Measurements from ENCODE around the gene TTLL11.

The TTLL11 gene

GRCh38 chr9:121844562-121844961, 248.5 kb downstream of the TTLL11 start:
- FAIRE-seq: no peak

DNA sequence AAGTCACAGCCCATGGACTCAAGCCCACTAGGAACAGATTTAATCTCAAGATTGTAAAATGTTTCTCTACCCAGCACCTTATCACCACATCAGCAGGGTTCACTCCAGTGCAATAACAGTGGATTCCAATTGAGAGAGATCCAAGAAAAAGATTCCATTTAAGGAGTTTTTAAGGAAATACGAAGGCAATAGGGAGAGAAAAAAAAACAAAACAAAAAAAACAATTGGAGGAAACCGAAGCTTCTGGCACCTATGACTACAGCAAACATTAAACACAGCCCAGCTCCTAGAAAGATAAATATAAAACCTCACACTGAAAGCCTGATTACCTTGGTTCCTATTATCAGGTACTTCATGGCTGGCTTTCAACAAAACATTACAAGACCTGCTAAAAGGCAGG, 249.0 kb downstream of the TTLL11 start:
- no peak for FAIRE-seq

DNA sequence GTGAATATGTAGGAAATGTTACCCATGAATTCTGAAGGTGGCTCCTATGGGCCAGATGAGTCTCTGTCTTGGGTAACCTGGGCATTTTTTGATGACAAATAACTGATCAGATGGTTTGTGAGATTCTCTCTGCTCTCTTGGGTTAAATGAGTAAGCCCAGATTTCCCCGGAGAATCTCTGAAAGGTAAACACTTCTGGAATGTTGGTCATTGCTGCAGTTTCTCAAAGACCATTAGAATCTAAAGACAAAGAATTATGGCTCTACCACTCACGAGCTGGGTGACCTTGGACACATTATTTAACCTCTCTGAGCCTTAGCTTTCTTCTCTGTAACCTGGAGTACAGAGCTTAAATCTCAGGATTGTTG, 250.5 kb downstream of the TTLL11 start:
- no peak for FAIRE-seq

DNA sequence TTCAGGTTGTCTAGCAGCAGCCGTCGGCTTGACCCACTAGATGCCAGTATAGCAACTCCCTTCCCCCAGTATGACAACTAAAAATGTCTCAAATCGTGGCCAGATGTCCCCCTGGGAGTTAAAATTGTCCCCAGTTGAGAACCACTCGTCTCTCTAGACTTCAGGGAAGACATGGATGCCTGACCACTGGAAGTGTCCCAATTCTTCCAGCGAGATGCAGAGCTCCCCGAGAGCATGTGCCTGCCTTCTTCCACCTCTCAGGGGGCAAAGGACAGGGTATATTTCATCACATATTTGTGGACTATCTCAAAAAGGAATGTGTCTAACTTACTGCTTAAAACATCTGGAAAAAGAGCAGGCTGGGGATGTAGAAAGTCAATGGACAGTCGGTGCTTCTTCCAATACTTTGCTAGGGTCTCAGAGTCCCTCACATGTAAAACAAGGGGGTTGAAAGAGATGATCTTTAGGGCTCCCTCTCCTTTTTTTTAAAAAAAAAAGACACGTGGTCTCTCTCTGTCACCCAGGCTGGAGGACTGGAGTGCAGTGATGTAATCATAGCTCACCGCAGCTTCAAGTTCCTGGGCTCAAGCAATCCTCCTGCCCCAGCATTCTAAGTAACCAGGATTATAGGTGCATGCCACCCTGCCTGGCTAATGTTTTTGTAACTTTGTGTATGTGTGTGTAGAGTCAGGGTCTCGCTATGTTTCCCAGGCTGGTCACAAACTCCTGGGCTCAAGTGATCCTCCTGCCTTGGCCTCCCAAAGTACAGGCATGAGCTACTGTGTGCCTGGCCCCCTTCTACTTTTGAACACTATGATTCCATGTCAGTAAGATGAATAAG, 251.1 kb downstream of the TTLL11 start:
- no peak for FAIRE-seq

DNA sequence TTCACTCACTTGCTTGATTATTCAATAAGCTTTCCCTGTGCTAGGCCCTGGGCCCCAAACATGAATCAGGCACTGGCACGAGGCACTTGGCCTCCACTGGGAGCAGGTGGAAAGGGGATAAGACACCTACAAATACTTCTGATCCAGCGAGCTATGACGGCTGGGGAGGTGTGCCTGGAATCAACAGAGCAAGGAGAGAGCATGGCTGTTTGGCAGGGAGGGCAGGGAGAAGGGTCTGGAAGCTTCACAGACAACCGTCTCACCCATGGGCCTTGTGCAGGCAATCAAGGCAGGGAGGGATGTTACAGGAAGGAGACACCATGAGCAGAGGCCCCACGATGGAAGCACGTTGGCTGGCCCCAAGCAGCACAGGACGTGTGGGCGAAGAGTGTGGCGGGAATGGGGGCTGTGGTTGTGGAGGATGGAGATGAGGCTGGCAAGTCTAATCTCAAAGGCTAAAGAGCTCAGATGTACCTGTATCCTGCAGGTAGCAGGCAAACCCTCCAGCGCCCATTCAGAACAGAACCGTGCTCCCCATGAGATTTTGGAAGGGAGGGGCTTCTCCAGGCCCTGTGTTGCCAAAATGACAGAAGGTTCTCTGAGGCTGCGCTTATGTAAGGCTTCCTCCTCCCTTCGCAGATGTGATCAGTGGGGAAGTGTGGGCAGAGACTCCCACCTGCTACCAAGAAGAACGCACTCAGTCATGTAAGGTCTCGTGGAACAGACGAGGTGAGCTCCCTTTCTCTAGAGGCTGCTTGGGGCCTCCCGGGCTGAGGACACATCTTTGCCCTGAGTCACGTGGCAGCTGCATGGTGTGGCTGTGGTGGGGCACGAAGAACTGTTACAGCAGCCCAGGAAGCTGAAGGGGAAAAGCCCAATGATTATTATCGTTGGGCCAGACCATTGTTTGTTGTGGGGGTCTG, 252.0 kb downstream of the TTLL11 start:
- FAIRE-seq: no peak

DNA sequence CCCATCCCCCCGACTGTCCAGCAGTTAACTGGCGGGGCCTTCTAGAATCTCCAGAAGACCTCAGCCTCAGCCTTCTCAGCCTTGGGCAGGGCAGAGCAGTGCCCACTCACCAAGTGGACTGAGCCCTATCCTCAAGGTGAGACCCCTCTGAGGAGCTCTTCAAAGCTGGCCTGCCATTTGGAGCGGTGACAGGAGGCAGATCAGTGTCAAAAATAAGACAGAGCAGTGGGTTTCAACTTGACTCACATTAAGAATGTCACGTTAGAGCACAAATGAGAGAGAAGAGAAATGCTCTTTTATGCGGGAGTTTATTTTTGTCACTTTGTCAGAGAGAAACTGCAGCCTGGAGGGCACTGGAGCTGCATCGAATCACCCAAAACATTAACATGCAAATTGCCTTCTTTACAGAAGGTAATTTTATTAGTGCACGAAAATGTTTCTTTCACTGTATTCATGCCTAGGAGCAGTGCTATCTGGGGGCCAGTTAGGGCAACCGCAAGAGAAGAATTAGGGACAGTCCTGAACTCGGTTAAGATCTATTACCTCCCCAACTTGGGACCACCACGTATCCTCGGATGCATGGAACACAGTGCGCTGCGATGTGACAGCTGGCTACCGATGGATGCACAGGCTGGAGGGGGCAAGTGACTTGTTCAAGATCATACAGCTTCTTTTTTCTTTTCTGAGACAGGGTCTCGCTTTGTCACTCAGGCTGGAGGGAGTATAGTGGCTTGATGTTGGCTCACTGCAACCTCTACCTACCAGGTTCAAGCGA, 253.2 kb downstream of the TTLL11 start:
- no peak for FAIRE-seq

- no peak for FAIRE-seq
Measured at GRCh38 chr9:121838746-121839669, 254.1 kb downstream of the TTLL11 start.

DNA sequence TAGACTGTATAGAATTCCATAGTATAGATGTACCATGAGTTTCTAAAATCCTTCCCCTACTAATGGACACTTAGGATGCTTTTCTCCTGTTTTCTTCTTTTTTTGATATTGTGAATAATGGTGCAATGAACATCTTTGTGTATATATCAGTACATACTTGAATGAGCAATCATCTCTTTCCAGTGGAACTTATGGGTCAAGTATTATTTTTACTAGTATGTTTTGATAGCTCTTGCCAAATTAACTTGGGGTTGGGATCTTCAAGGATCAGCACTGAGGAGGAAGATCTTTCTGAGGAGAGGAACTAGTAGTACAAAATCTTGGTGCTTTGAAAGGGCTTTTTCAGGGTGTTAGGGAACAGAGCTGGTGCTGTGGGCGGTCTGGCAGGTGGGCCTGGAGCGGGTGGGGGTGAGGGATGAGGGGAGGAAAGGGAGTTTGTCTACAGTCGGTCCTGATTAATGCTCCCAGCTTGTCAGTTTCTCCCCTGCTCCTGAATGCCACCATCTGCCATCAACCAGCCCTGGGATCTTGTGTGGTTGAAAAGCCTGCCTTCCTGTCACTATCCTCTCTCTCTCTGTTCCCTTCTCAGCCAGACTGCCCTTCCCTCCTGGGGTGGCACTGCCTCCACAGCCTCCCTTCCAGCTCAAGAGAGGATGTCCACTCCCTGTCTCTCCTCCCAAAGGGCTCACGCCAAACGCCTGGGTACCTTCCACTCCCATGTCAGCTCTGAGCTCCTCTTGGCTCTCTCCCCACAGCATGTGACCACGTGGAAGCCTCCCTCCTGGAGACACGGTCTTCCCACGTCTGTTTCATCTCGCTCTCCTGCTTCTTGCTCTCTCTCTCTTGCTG, 255.8 kb downstream of the TTLL11 start:
- no peak for FAIRE-seq

GRCh38 chr9:121836366-121836885, 256.7 kb downstream of the TTLL11 start:
- no peak for FAIRE-seq

DNA sequence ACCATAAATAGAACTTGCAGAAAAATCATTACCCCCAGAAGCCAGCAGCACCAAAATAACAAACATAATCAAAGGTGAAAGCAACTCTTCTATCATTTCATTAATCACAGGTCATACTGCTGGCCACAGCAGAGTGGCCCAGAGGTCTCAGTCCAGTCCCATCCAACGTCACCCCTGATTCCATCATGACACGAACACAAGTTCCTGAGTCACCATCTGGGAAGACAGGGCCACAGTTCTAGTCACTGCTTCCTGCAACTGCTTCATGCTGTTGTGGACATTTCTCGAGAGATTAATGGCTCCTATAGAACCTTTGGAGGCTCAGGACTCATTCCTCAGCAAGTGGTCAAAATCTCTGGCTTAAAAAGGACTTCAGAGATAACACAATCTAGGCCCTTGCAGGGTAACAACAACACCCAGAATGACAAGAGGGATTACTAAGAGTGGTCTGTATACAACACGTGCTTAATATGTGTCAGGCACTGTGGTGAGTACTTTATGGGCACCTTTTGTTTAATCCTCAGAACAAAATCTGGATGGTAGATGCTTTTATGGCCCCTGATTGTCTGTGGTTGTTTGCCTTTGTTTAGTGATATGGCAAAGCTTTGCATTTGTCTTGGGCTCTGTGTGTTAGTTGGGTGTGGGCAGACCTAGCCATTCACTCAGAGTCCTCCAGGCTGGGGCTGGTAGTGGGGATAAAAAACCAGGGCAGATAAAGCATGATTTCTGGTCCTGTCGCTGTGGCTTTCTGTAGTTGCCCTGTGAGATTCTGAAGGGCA, 257.3 kb downstream of the TTLL11 start:
- FAIRE-seq: no peak

DNA sequence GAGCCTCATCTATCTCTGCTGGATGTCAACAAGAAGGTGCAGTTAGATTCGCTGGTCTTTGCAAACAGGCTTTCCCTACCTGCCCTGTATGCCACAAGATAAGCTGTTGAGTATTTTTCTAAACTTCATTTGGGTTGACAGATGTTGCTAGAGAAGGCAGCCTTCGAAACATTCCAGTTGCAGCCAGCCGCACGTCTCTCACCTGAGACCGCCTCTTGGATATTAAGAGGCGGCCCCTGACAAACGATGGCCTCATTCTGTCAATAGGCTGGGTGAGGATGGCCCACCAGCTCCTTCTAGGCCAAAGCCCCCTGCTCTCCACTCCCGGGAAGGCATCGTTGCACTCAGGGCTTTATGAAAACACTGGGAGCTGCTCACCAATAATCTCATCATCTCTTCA, 260.0 kb downstream of the TTLL11 start:
- no peak for FAIRE-seq

DNA sequence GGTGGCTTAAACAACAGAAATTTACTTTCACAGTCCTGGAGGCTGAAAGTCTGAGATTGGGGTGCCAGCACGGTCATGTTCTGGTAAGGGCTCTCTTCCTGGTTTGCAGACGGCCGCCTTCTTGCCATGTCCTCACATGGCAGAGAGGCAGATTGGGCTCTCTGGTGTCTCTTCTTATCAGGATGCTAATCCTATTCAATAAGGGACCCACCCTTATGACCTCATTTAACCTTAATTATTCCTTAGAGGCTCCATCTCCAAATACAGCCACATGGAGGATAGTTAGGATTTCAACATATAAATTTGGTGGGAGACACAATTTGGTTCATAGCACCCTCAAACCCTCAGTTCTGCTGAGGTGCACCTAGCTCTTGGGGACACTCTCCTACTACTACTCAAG, 261.2 kb downstream of the TTLL11 start:
- FAIRE-seq: no peak

- FAIRE-seq: no peak
Measured at GRCh38 chr9:121830441-121831140, 262.5 kb downstream of the TTLL11 start.

GRCh38 chr9:121827251-121827967, 265.7 kb downstream of the TTLL11 start:
- FAIRE-seq: no peak

DNA sequence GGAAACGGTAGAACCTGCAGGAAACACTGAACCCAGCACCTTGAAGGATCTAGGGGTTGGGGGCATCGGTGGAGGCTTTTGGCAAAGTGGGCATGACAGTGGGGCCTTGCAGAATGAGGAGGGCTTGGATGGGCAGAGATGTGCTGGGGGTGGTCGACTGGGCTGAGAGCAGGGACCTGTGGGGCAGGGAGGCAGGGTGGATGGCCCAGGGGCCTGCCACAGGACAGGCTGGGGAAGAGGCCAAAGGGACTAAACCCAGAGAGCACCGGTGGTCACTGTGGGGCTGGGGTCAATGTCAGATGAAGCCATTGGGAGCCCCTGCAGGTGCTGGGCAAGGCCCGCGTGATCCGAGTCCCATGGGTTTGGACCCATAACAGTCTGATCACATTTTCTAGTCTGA, 266.4 kb downstream of the TTLL11 start:
- no peak for FAIRE-seq

DNA sequence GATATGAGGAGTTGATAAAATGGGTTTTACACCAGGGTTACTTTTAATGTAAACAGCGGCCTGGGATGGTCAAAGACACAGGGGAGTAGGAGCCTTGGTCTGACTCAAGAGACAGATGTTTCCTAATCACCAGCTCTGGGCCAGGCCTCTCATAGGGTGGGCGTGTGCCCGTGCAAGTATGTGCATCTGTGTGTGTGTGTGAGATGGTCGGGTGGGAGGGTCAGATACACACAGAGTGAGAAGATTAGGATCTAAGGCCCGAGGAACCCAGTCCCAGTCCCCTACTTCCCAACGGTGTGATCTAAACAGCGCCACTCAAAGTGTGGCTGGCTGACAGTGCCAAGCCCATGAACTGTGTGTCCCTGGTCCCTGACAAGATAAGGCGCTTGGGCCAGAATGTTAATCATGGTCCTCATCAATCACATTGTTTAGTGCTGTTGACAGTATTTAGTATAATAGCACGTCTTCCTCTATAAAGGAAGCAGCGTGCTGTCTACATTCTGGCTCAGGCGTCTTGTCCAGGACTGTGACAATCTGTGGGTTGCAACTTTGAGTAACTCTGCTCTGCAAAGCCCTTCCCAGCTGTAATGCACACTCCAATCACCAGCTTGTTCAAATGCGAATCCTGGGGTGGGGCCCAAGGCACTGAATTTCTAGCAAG, 267.9 kb downstream of the TTLL11 start:
- no peak for FAIRE-seq

GRCh38 chr9:121824651-121825030, 268.5 kb downstream of the TTLL11 start:
- no peak for FAIRE-seq
